ENCODE data around the gene CAGE1.
A peak's percentile ranks its signal among the peaks of the same experiment; 100 is the strongest.
"Not testable (repeated sequence)": the region's sequence is repeated elsewhere in the genome, so short reads cannot be mapped to it uniquely, and the experiment has no call there.

The CAGE1 gene

GRCh38 chr6:7334685-7335084 lies 54.9 kb downstream of the CAGE1 start:
- no peak overlapping the region for H3K4me3 Mint-ChIP-seq
- H3K9me3 Mint-ChIP-seq, result no peaks in the 10 kb centered on the region
- no peaks in the 10 kb centered on the region for H3K27me3 Mint-ChIP-seq
- H3K36me3 Mint-ChIP-seq (ENCODE audit: low read depth), result no peaks in the 10 kb centered on the region
- H3K27ac Mint-ChIP-seq, result no peak overlapping the region
- peaks cover 4% of the 10 kb centered on the region for H3K4me1 Mint-ChIP-seq (ENCODE audit: low read depth)

DNA sequence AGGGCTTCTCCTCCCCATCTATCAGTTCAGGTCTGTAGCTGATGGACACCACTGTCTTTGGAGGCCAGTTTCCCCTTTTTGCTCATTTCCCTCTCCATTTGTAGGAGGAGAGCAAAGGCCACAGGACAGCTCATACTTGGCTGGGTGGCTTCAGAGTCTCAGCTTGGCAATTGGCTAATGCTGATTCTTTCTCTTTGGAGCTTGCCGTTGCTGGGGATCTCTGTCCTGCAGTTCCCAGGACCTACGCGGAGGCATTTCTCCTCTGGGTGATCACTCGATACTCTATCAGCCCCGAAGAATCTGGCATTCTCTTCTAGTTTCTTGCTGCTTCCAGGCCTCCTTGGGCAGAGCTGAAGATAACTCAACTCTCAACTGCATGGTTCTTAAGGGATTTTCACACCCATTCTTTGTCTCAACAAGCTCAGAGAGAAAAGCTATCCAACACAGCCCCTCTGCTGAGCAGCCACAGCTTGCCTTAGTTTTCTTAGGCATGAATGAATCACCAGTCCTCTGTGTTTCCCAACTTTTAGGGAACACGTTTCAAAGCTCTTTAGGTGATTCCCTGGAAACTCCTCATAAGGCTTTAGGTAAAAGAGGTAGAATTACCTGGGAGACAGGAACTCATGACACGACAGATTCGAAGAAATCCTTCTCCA lies 57.3 kb downstream of the CAGE1 start:
- H3K36me3 Mint-ChIP-seq (ENCODE audit: low read depth), result no peaks in the 10 kb centered on the region
- H3K9me3 Mint-ChIP-seq, result no peaks in the 10 kb centered on the region
- H3K4me1 Mint-ChIP-seq (ENCODE audit: low read depth), result peaks cover 4% of the 10 kb centered on the region

GRCh38 chr6:7331452-7331851 lies 58.1 kb downstream of the CAGE1 start:
- no peak overlapping the region for H3K27ac Mint-ChIP-seq
- no peaks in the 10 kb centered on the region for H3K9me3 Mint-ChIP-seq
- peaks cover 4% of the 10 kb centered on the region for H3K4me1 Mint-ChIP-seq (ENCODE audit: low read depth)
- no peak overlapping the region for H3K4me3 Mint-ChIP-seq
- H3K36me3 Mint-ChIP-seq (ENCODE audit: low read depth), result no peaks in the 10 kb centered on the region
- H3K27me3 Mint-ChIP-seq, result no peaks in the 10 kb centered on the region

More for the DNA sequence above, 57.3 kb downstream of the CAGE1 start:
- Mint-ChIP-seq H3K4me3 (no peak overlapping the region), H3K27ac (no peak overlapping the region), H3K27me3 (no peaks in the 10 kb centered on the region)

DNA sequence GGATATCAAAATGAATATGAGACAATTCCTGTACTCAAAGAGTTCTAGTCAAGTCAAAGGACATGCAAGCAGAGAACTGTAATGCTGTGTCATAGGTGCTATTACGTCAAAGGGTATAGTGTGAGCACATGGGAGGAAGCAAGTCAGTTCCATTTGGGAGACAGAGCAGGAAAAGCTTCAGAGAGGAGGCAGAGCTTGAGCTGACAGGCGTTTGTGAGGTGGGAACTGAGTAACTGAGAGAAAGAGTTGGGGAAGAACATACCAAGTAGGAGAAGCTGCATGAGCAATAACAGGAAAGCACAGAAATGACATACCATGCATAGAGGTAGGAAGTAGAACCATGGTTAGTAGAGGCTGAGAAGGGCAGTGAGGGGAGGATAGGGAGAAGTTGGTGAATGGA lies 61.3 kb downstream of the CAGE1 start:
- H3K9me3 Mint-ChIP-seq, result peaks cover 3% of the 10 kb centered on the region
- peaks cover 3% of the 10 kb centered on the region for H3K27me3 Mint-ChIP-seq
- peak overlapping the region; percentile 3 for H3K27ac Mint-ChIP-seq

GRCh38 chr6:7325750-7326149 lies 63.8 kb downstream of the CAGE1 start:
- Mint-ChIP-seq H3K27ac (no peak overlapping the region), H3K36me3 (ENCODE audit: low read depth) (no peaks in the 10 kb centered on the region), H3K4me3 (no peak overlapping the region), H3K9me3 (peaks cover 3% of the 10 kb centered on the region), H3K4me1 (ENCODE audit: low read depth) (no peaks in the 10 kb centered on the region), H3K27me3 (peaks cover 3% of the 10 kb centered on the region)

More for the DNA sequence above, 61.3 kb downstream of the CAGE1 start:
- no peaks in the 10 kb centered on the region for H3K36me3 Mint-ChIP-seq (ENCODE audit: low read depth)
- no peak overlapping the region for H3K4me3 Mint-ChIP-seq
- no peaks in the 10 kb centered on the region for H3K4me1 Mint-ChIP-seq (ENCODE audit: low read depth)

DNA sequence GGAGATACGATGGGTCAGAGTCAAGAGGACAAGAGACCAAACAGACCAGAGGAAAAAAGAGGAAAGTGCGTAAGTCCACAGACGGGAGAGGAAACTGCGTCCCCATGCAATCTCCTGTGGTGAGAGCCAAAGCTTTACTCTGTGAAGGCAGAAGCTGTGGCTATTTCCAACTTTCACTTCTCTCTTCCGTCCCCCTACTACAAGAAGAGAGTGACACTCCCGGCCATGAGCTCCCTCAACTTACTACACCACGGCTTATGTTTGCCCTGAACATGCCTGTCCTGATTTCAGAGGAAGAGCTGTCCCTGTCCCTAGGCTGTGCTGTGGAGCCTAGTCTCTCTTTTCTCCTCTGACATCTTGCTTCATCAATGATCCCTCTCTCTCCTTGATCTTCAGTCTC lies 65.0 kb downstream of the CAGE1 start:
- H3K27me3 Mint-ChIP-seq, result peaks cover 3% of the 10 kb centered on the region
- no peaks in the 10 kb centered on the region for H3K4me1 Mint-ChIP-seq (ENCODE audit: low read depth)
- no peaks in the 10 kb centered on the region for H3K36me3 Mint-ChIP-seq (ENCODE audit: low read depth)
- H3K9me3 Mint-ChIP-seq, result peaks cover 3% of the 10 kb centered on the region
- H3K27ac Mint-ChIP-seq, result no peak overlapping the region
- H3K4me3 Mint-ChIP-seq, result no peak overlapping the region

GRCh38 chr6:7323074-7323473 lies 66.5 kb downstream of the CAGE1 start:
- Mint-ChIP-seq H3K27ac (no peak overlapping the region), H3K4me3 (no peak overlapping the region), H3K36me3 (ENCODE audit: low read depth) (no peaks in the 10 kb centered on the region), H3K9me3 (peaks cover 3% of the 10 kb centered on the region), H3K27me3 (peaks cover 3% of the 10 kb centered on the region), H3K4me1 (ENCODE audit: low read depth) (no peaks in the 10 kb centered on the region)

GRCh38 chr6:7321866-7322265 lies 67.7 kb downstream of the CAGE1 start:
- H3K27me3 Mint-ChIP-seq; H3K36me3 Mint-ChIP-seq (ENCODE audit: low read depth); H3K9me3 Mint-ChIP-seq; H3K4me3 Mint-ChIP-seq; H3K4me1 Mint-ChIP-seq (ENCODE audit: low read depth); H3K27ac Mint-ChIP-seq: not testable (repeated sequence)

DNA sequence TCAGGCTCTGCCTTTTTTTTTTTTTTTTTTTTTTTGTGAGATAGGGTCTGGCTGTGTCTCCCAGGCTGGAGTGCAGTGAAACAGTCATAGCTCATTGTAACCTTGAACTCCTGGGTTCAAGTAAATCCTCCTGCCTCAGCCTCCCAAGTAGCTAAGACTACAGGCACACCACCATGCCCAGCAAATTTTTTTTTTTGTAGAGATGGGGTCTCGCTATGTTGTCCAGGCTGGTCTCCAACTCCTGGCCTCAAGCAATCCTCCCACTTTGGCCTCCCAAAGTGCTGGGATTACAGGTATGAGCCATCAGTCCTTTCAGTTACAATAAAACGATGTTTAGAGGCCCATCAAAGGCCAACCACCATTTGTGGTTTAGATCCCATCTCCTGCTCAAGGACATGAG lies 70.1 kb downstream of the CAGE1 start:
- H3K4me3 Mint-ChIP-seq; H3K9me3 Mint-ChIP-seq; H3K4me1 Mint-ChIP-seq (ENCODE audit: low read depth); H3K36me3 Mint-ChIP-seq (ENCODE audit: low read depth); H3K27me3 Mint-ChIP-seq; H3K27ac Mint-ChIP-seq: not testable (repeated sequence)

GRCh38 chr6:7317538-7317937 lies 72.0 kb downstream of the CAGE1 start:
- Mint-ChIP-seq H3K4me1 (ENCODE audit: low read depth) (peaks cover 16% of the 10 kb centered on the region), H3K9me3 (no peaks in the 10 kb centered on the region), H3K27me3 (no peaks in the 10 kb centered on the region), H3K4me3 (no peak overlapping the region), H3K27ac (no peak overlapping the region), H3K36me3 (ENCODE audit: low read depth) (no peaks in the 10 kb centered on the region)

DNA sequence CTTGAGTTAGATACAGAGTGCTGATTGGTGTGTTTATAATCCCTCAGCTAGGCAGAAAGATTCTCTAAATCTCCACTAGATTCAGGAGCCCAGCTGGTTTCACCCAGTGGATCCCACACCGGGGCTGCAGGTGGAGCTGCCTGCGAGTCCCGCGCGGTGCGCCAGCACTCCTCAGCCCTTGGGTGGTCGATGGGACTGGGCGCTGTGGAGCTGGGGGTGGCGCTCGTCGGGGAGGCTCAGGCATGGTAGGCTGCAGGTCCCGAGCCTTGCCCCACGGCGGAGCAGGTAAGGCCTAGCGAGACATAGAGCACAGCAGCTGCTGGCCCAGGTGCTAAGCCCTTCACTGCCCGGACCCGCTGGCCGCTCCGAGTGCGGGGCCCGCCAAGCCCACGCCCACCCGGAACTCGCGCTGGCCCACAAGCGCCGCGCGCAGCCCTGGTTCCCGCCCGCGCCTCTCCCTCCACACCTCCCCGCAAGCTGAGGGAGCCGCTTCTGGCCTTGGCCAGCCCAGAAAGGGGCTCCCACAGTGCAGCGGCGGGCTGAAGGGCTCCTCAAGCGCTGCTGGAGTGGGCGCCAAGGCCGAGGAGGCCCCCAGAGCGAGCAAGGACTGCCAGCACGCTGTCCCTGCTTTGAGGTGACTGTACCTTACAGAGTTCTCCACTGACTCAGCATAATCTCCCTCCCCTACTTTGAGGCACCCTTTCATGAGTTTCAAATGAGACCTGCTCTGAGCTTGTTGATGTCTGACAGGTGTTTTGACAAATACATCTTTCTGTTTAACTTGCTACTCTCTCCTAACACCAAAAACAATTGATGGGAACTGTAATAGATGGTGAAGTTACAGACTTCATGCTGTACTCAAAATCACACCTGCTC lies 72.6 kb downstream of the CAGE1 start:
- H3K27me3 Mint-ChIP-seq, result no peaks in the 10 kb centered on the region
- no peaks in the 10 kb centered on the region for H3K9me3 Mint-ChIP-seq
- H3K4me3 Mint-ChIP-seq, result no peak overlapping the region
- no peak overlapping the region for H3K27ac Mint-ChIP-seq
- H3K36me3 Mint-ChIP-seq (ENCODE audit: low read depth), result peaks cover 4% of the 10 kb centered on the region
- H3K4me1 Mint-ChIP-seq (ENCODE audit: low read depth), result peaks cover 22% of the 10 kb centered on the region

DNA sequence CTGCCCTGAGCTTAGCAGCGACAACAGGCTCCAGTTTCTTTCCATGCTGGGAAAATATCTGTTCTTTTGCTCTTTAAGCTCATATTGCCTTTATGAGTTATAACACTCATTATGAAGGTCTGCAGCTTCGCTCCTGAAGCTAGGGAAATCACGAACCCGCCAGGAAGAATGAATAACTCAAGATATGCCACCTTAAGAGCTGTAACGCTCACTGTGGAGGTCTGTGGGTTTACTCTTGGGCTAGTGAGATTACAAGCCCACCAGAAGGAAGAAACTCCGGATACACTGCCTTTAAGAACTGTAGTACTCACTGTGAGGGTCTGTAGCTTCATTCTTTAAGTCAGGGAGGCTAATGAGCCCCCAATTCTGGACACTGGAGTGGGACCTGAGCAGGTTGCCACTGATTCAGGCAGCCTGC lies 73.6 kb downstream of the CAGE1 start:
- H3K4me3 Mint-ChIP-seq, result no peak overlapping the region

GRCh38 chr6:7315087-7315947 lies 74.2 kb downstream of the CAGE1 start:
- not testable (repeated sequence) for H3K27ac Mint-ChIP-seq

More for the DNA sequence above, 73.6 kb downstream of the CAGE1 start:
- Mint-ChIP-seq H3K27ac (no peak overlapping the region), H3K4me1 (ENCODE audit: low read depth) (peaks cover 31% of the 10 kb centered on the region), H3K36me3 (ENCODE audit: low read depth) (peaks cover 13% of the 10 kb centered on the region), H3K9me3 (no peaks in the 10 kb centered on the region), H3K27me3 (no peaks in the 10 kb centered on the region)

DNA sequence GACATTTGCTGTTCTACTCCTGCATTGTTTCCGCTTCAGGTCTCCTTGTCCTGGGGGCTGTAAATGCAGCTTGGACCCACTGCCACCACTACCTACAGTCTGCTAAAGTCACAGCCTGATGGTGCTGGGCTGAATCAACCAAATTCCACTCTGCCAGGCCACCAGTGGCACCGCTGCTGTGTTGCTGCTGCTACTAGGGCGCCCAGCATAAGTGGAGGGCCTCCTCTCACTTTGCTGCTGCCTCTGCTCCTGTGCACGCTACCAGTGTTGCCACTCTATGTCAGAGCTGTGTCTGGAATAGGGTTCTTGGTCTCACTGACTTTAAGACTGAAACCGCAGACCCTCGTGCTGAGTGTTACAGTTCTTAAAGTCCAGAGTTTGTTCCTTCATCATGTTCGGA lies 75.1 kb downstream of the CAGE1 start:
- peaks cover 26% of the 10 kb centered on the region for H3K36me3 Mint-ChIP-seq (ENCODE audit: low read depth)
- H3K27me3 Mint-ChIP-seq, result no peaks in the 10 kb centered on the region

More at GRCh38 chr6:7315087-7315947, 74.2 kb downstream of the CAGE1 start:
- peaks cover 17% of the 10 kb centered on the region for H3K36me3 Mint-ChIP-seq (ENCODE audit: low read depth)
- H3K4me1 Mint-ChIP-seq (ENCODE audit: low read depth), result peaks cover 35% of the 10 kb centered on the region
- H3K27me3 Mint-ChIP-seq, H3K9me3 Mint-ChIP-seq, H3K4me3 Mint-ChIP-seq: not testable (repeated sequence)

More for the DNA sequence above, 75.1 kb downstream of the CAGE1 start:
- H3K9me3 Mint-ChIP-seq, result peaks cover 6% of the 10 kb centered on the region
- H3K27ac Mint-ChIP-seq, result peak overlapping the region; percentile 36
- H3K4me1 Mint-ChIP-seq (ENCODE audit: low read depth), result peaks cover 44% of the 10 kb centered on the region
- peak overlapping the region; percentile 47 for H3K4me3 Mint-ChIP-seq
